Measurements from ENCODE around the gene AANAT. TPM values are rescaled to one million over a fixed set of nuclear protein-coding genes. Genes with fewer than 3 reads are reported as not detected.

The AANAT gene
- 0.37 TPM for polyA plus RNA-seq (ENCODE audit: insufficient read length)

- DNase-seq (ENCODE audit: low read depth): no peak
These were observed at the start of gene AANAT for GRCh38 chr17:76467366-76467765. Gene AANAT (plus strand): TSS chr17:76467603. CDS start chr17:76468747, 1,144 bp downstream.

GRCh38 chr17:76419576-76420260 lies 47.7 kb upstream of the AANAT start:
- DNase-seq (ENCODE audit: low read depth): no peak

GRCh38 chr17:76420356-76421043 lies 46.9 kb upstream of the AANAT start:
- no peak for DNase-seq (ENCODE audit: low read depth)

- no peak for DNase-seq (ENCODE audit: low read depth)
These were observed 46.4 kb upstream of the AANAT start for GRCh38 chr17:76421044-76421407.

GRCh38 chr17:76422406-76422805 lies 45.0 kb upstream of the AANAT start:
- no peak for DNase-seq (ENCODE audit: low read depth)

GRCh38 chr17:76422860-76423259 lies 44.5 kb upstream of the AANAT start:
- no peak for DNase-seq (ENCODE audit: low read depth)

- DNase-seq (ENCODE audit: low read depth): no peak
These were observed 40.5 kb upstream of the AANAT start for GRCh38 chr17:76426853-76427252.

- no peak for DNase-seq (ENCODE audit: low read depth)
These were observed 39.7 kb upstream of the AANAT start for GRCh38 chr17:76427501-76428231.

GRCh38 chr17:76428511-76428910 lies 38.9 kb upstream of the AANAT start:
- no peak for DNase-seq (ENCODE audit: low read depth)

GRCh38 chr17:76431509-76431908 lies 35.9 kb upstream of the AANAT start:
- no peak for DNase-seq (ENCODE audit: low read depth)

GRCh38 chr17:76432004-76432403 lies 35.4 kb upstream of the AANAT start:
- no peak for DNase-seq (ENCODE audit: low read depth)

GRCh38 chr17:76432712-76433336 lies 34.6 kb upstream of the AANAT start:
- no peak for DNase-seq (ENCODE audit: low read depth)

GRCh38 chr17:76433693-76434092 lies 33.7 kb upstream of the AANAT start:
- DNase-seq (ENCODE audit: low read depth): no peak

GRCh38 chr17:76434870-76435269 lies 32.5 kb upstream of the AANAT start:
- DNase-seq (ENCODE audit: low read depth): no peak

GRCh38 chr17:76435751-76436150 lies 31.7 kb upstream of the AANAT start:
- DNase-seq (ENCODE audit: low read depth): no peak

- no peak for DNase-seq (ENCODE audit: low read depth)
These were observed 29.7 kb upstream of the AANAT start for GRCh38 chr17:76437467-76438402.

GRCh38 chr17:76438906-76439305 lies 28.5 kb upstream of the AANAT start:
- no peak for DNase-seq (ENCODE audit: low read depth)

- DNase-seq (ENCODE audit: low read depth): no peak
These were observed 28.0 kb upstream of the AANAT start for GRCh38 chr17:76439314-76439928.

- no peak for DNase-seq (ENCODE audit: low read depth)
These were observed 26.5 kb upstream of the AANAT start for GRCh38 chr17:76440751-76441362.

- DNase-seq (ENCODE audit: low read depth): no peak
These were observed 25.6 kb upstream of the AANAT start for GRCh38 chr17:76441686-76442340.
